ENCODE measurements around the gene NME2. TPM values are rescaled to one million over a fixed set of nuclear protein-coding genes. Genes with fewer than 3 reads are reported as not detected.
A peak's percentile ranks its signal among the peaks of the same experiment; 100 is the strongest.
"Not testable (repeated sequence)": the region's sequence is repeated elsewhere in the genome, so short reads cannot be mapped to it uniquely, and the experiment has no call there.

The NME2 gene
- total RNA-seq, result 100 to 1,000 TPM; 311 to 374 (median 327) TPM
- polyA plus RNA-seq, result 488 TPM
- long read RNA-seq, donor 1, transcript NME2-207 (5 exons, 850 nt), result minor isoform, 18 of 185 reads
- long read RNA-seq, donor 1, transcript NME2-202 (4 exons, 866 nt), result minor isoform, 40 of 185 reads
- long read RNA-seq, donor 1, transcript NME2-205 (5 exons, 826 nt), result major isoform, 118 of 185 reads
- long read RNA-seq, donor 1, partial matches to known transcripts, result 0 of 185 reads
- long read RNA-seq, donor 1, other reads (novel, unspliced or antisense), result 3 of 185 reads
- long read RNA-seq, donor 2, transcript NME2-205 (5 exons, 826 nt), result major isoform, 85 of 131 reads
- long read RNA-seq, donor 2, transcript NME2-202 (4 exons, 866 nt), result minor isoform, 27 of 131 reads
- long read RNA-seq, donor 2, transcript NME2-207 (5 exons, 850 nt), result minor isoform, 10 of 131 reads
- long read RNA-seq, donor 2, partial matches to known transcripts, result 0 of 131 reads
- long read RNA-seq, donor 2, other reads (novel, unspliced or antisense), result 6 of 131 reads
- long read RNA-seq, donor 3, transcript NME2-202 (4 exons, 866 nt), result minor isoform, 19 of 71 reads
- long read RNA-seq, donor 3, transcript NME2-205 (5 exons, 826 nt), result major isoform, 46 of 71 reads
- long read RNA-seq, donor 3, partial matches to known transcripts, result 1 of 71 reads
- long read RNA-seq, donor 3, other reads (novel, unspliced or antisense), result 1 of 71 reads
- long read RNA-seq, donor 4, transcript NME2-202 (4 exons, 866 nt), result minor isoform, 20 of 75 reads
- long read RNA-seq, donor 4, transcript NME2-207 (5 exons, 850 nt), result minor isoform, 6 of 75 reads
- long read RNA-seq, donor 4, transcript NME2-205 (5 exons, 826 nt), result major isoform, 46 of 75 reads
- long read RNA-seq, donor 4, partial matches to known transcripts, result 0 of 75 reads
- long read RNA-seq, donor 4, other reads (novel, unspliced or antisense), result 3 of 75 reads

DNA sequence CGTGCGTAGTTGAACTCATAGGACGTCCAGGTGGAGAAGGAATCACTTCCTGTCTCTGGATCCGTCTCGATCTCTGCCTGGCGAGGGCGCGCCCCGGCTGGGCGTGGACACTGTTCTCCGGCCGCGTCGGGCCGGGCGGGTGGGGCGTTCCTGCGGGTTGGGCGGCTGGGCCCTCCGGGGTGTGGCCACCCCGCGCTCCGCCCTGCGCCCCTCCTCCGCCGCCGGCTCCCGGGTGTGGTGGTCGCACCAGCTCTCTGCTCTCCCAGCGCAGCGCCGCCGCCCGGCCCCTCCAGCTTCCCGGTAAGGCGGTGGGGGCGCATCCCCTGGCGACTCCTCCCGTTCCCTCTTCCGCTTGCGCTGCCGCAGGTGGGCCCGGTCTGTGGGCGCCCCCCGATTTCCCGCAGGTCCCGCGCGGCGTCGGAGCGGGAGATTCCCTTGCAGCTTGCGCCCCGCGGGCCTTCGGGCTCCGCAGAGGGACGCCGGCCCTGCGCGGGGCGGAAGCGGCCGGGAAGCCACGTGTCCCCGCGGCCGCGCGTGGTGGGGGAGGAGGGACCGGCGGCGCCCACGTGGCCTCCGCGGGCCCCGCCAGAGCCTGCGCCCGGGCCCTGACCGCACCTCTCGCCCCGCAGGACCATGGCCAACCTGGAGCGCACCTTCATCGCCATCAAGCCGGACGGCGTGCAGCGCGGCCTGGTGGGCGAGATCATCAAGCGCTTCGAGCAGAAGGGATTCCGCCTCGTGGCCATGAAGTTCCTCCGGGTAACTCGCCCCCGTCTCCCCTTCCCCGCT, at the start of gene NME2:
Gene NME2 (plus strand): TSS at position 214 of the 789 bp plus-strand sequence. CDS start 420 bp downstream, at position 634.
- DNase-seq, result peak; percentile 93 to 97 (median 96)
- Histone ChIP-seq H3K27ac (ENCODE audit: low read length) (peak within 1 kb of the TSS; percentile 95), H3K9me3 (ENCODE audit: control insufficient read depth, low read length) (no peaks in the 10 kb centered on the region), H3K27me3 (ENCODE audit: control insufficient read depth, insufficient read depth) (no peaks in the 10 kb centered on the region), H3K4me1 (ENCODE audit: control insufficient read depth, insufficient read depth, low read length) (no peaks in the 10 kb centered on the region), H3K4me3 (ENCODE audit: low read length) (peak within 1 kb of the TSS; percentile 94)
- WGBS, result under 1% methylated on average over 98 of the region's 98 CpGs
- intact Hi-C loops (cut with DNase I), result no loop called here
- ATAC-seq, result peak; percentile 97 to 98

DNA sequence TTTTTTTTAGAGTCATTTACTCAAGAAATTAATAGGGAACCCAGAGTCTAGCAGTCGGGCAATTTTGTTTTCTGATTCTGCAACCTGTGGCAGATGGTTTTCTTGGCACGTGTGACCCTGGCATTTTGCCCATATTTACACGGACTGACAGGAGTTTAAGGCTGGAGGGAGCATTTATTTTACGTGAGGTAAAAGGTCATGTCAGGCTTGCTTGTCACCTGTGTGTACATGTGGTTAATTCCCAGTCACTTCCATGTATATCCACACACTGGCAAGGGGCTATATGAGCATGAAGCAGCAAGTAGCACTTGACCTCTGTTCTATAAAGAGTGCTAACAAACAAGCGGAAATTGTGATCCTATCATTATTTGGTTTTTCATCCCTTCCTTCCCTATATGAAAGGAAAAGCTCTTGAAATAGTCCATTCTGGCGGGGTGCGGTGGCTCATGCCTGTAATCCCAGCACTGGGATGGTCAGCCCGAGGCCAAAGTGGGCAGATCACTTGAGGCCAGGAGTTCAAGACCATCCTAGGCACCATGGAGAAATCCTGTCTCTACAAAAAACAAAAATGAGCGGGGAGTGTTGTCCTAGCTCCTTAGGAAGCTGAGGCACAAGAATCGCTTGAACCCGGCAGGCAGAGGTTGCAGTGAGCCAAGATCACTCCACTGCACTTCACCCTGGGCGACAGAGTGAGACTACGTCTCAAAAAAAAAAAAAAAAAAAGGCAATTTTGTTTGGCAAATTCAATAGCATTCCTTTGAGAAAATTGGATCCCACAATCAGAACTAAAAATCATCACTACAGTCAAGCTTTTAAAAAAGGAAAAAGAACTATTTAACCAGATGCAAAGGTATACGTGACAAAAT, 47.6 kb upstream of the NME2 start:
- intact Hi-C loops (cut with DNase I), result loop anchor here in 1 of 4 donors (10.0 kb wide), 1 partner anchor 64 kb away; no protein-coding TSS in a partner anchor
- Histone ChIP-seq H3K4me3 (ENCODE audit: low read length) (peak overlapping the region; percentile 58), H3K27me3 (ENCODE audit: control insufficient read depth, insufficient read depth) (no peaks in the 10 kb centered on the region), H3K27ac (ENCODE audit: low read length) (no peak overlapping the region), H3K9me3 (ENCODE audit: control insufficient read depth, low read length) (no peaks in the 10 kb centered on the region), H3K4me1 (ENCODE audit: control insufficient read depth, insufficient read depth, low read length) (peaks cover 8% of the 10 kb centered on the region)
- ATAC-seq, result no peak
- 35% methylated on average over 14 of the region's 14 CpGs for WGBS
- DNase-seq, result peak in 1 of 3 donors; percentile 43

DNA sequence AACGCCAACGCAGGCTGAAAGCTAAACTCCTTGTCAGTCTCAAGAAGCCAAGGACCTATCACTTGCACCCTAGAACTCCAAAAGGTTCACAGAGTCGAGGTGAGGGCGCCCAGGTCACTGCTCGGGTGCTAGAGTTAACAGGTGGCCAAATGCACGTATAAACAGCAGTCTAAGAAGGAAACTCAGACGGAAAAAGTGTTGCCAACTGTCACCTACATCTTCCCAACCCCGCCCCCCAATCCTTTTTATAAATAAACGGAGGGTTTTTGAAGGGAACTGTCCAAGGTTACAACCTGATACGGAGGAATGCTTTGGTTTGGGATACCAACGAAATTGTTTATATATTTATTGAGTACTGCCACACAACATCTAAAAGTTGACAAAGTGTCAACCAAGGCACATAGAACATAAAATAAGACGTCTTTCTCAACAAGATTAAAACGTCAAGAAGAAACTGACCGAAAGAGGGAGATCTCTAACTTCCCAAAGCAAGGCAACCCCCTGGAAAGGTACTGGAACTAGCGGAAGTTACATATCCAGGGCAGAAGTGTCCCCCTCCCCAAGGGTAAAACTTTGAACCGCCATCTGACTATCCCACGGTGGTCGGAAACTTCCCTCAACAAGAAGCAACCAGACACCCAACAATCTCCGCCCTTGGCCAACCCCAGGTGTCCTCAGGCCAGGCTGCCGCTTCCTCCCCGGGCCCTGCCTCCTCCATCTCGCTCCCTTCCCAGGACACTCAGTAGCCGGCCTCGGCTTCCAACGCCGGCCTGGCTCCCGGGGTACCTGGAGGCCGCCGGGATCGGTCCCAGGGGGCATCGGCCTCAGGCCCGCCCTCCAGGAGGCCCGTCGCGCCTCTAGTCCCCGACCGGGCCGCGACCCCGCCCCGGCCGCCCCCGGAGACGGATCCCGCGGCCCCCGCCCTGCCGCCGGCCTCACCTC, 46.5 kb upstream of the NME2 start:
- H3K27ac ChIP-seq (ENCODE audit: low read length), result peak overlapping the region; percentile 90
- no peaks in the 10 kb centered on the region for H3K27me3 ChIP-seq (ENCODE audit: control insufficient read depth, insufficient read depth)
- intact Hi-C loops (cut with DNase I), result loop anchor here in 2 of 4 donors (2.0 to 10.0 kb wide), 2 partner anchors 33 to 65 kb away; partner anchors contain the start of gene NME1 (in 2 of the 2)
- 2% methylated on average over 49 of the region's 49 CpGs for WGBS
- DNase-seq (peak; percentile 39 to 77 (median 73)), ATAC-seq (peak; percentile 12 to 31)
- H3K9me3 ChIP-seq (ENCODE audit: control insufficient read depth, low read length), result no peaks in the 10 kb centered on the region
- peak overlapping the region; percentile 58 for H3K4me3 ChIP-seq (ENCODE audit: low read length)
- peaks cover 8% of the 10 kb centered on the region for H3K4me1 ChIP-seq (ENCODE audit: control insufficient read depth, insufficient read depth, low read length)

DNA sequence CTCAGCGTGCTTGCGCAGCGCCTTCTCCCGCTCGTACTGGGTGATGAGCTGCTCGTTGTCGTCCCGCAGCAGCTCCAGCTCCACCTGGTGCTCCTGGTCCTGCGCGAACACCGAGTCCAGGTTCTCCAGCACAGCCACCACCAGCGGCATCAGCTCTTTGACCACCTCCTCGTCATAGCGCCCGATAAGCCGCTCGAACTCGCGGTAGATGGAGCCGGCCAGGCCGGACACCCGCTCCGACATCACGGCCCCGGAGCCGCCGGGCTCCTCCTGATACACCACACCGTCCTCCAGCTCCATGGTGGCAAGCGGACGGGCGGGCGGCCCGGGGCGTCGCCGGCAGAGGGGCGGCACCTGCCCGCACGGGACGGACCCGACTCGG, 45.9 kb upstream of the NME2 start:
- Histone ChIP-seq H3K27ac (ENCODE audit: low read length) (peak overlapping the region; percentile 90), H3K4me3 (ENCODE audit: low read length) (peak overlapping the region; percentile 58), H3K4me1 (ENCODE audit: control insufficient read depth, insufficient read depth, low read length) (peaks cover 8% of the 10 kb centered on the region), H3K27me3 (ENCODE audit: control insufficient read depth, insufficient read depth) (no peaks in the 10 kb centered on the region), H3K9me3 (ENCODE audit: control insufficient read depth, low read length) (no peaks in the 10 kb centered on the region)
- under 1% methylated on average over 42 of the region's 42 CpGs for WGBS
- peak; percentile 7 to 15 for ATAC-seq
- no peak for DNase-seq
- intact Hi-C loops (cut with DNase I), result loop anchor here in 2 of 4 donors (2.0 kb wide), 1 partner anchor 32 kb away; the partner anchor contains the start of gene NME1 (in 2 of the 2)

DNA sequence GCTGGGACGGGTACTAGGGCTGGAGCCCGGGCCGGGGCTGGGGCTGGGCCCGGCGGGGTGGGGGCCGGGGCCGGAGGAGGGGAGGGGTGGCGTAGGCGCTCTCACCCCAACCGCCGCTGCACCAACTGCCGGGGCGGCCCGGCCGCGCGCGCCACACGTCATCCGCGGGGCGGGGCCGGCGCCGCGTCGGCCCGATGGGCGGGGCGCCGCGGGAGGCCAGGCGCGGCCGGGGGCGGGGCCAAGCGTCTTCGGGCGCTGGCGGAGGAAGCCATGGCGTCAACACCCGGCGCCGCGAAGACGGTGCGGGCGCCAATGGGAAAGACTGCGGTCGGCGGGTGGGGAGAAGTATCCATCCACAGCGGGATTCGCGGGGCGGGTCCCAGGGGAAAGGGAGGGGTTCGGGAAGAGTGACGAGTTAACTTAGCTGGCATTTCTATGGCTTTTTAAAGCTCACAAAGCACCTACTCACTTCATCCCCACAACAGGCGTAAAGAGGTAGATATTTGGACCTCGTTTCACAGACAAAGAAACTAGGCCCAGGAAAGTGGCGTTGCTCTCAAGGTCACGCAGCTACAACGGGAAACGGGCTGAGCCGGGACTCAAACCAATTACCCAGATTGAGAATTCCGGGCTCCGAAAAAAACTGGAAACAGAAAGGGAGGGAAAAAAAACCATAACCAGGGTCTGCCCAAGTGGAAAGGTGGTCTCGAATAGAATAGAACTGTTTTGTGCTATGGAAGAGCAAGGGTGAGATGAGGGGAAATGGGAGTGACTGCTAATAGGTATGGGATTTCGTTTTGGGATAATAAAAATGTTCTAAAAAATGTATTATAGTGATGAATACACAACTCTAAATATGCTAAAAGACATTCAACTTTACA, 45.2 kb upstream of the NME2 start, which contains the start of gene SPAG9:
Gene SPAG9 (minus strand): TSS at position 130 of the 881 bp plus-strand sequence. CDS start 212 bp downstream, outside the sequence.
- Histone ChIP-seq H3K27ac (ENCODE audit: low read length) (peak within 1 kb of the TSS; percentile 99), H3K4me3 (ENCODE audit: low read length) (peak within 1 kb of the TSS; percentile 67), H3K27me3 (ENCODE audit: control insufficient read depth, insufficient read depth) (no peaks in the 10 kb centered on the region), H3K9me3 (ENCODE audit: control insufficient read depth, low read length) (no peaks in the 10 kb centered on the region), H3K4me1 (ENCODE audit: control insufficient read depth, insufficient read depth, low read length) (peaks cover 8% of the 10 kb centered on the region)
- ATAC-seq, result peak; percentile 90 to 93
- peak; percentile 99 for DNase-seq
- intact Hi-C loops (cut with DNase I), result loop anchor here in 2 of 4 donors (2.0 kb wide), 1 partner anchor 32 kb away; the partner anchor contains the start of gene NME1 (in 2 of the 2)
- 1% methylated on average over 68 of the region's 68 CpGs for WGBS

DNA sequence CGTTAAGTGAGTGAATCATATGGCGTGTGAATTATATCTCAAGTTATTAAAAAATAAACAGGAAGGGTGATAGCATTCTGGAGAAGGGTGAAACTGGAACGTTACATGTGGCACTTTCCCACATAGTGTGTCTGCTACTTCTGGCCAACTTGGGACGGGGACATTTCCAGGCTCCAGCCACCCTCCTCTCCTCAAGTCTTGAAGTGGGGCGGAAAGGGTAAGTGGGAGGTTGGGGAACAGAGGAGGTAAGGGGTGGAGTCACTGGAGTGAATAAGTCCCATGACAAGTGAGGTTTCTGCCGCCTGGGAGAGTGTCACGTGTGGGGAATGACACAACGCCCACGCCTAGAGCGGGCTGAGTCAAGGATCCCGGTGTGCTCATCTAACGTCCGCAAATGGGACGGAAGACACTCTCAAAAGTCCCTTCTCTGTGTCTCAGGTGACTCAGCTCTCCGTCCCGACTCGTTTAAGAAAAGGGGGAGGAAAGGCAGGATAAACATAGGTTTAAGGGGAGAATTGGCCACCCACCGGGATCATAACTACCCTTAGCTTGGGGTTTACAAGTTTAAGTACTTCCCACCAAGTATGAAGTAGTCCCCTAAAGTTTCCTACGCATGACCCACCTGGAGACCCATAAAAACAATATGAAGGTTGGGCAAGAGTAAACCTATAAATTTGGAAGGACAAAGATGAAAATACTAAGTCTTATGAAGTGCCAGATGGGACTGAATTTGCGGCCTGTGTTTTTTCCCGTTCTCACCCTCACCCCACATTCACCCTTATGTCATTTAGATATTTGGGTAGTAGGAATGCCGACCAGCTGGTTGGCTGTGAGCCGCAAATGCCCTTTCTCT, 44.4 kb upstream of the NME2 start:
- intact Hi-C loops (cut with DNase I), result loop anchor here in 2 of 4 donors (2.0 kb wide), 1 partner anchor 31 kb away; the partner anchor contains the start of gene NME1 (in 2 of the 2)
- peak; percentile 91 to 93 (median 92) for DNase-seq
- ATAC-seq, result peak; percentile 87 to 90
- Histone ChIP-seq H3K4me3 (ENCODE audit: low read length) (peak overlapping the region; percentile 67), H3K27ac (ENCODE audit: low read length) (peak overlapping the region; percentile 99), H3K4me1 (ENCODE audit: control insufficient read depth, insufficient read depth, low read length) (peaks cover 8% of the 10 kb centered on the region), H3K9me3 (ENCODE audit: control insufficient read depth, low read length) (no peaks in the 10 kb centered on the region), H3K27me3 (ENCODE audit: control insufficient read depth, insufficient read depth) (no peaks in the 10 kb centered on the region)
- WGBS, result 25% methylated on average over 23 of the region's 23 CpGs

DNA sequence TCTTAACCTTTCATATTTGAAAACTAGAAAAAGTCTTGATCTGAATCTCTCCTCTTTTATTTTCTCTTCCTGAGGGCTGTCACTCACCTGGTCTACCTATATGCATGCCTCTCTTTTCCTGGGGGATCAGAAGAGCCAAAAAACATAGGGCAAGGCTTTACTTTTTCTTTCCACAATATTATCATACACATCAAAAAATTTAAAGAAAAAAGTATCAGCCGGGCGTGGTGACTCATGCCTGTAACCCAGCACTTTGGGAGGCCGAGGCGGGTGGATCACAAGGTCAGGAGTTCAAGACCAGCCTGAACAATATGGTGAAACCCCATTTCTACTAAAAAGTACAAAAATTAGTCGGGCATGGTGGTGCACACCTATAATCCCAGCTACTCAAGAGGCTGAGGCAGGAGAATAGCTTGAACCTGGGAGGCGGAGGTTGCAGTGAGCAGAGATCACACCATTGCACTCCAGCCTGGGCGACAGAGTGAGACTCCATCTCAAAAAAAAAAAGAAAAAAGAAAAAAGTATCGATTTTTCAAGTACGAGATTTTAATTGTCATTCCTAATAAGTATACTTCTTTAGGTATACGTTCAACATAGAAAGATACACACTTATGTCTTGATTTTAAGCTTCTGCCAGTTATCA, 43.6 kb upstream of the NME2 start:
- H3K9me3 ChIP-seq (ENCODE audit: control insufficient read depth, low read length); ATAC-seq; H3K27me3 ChIP-seq (ENCODE audit: control insufficient read depth, insufficient read depth); intact Hi-C loops (cut with DNase I); H3K4me1 ChIP-seq (ENCODE audit: control insufficient read depth, insufficient read depth, low read length); H3K4me3 ChIP-seq (ENCODE audit: low read length): not testable (repeated sequence)
- 90% methylated on average over 10 of the region's 10 CpGs for WGBS
- peak overlapping the region; percentile 99 for H3K27ac ChIP-seq (ENCODE audit: low read length)
- DNase-seq, result peak in 1 of 3 donors; percentile 5
